ENCODE measurements around the gene CST1.

CST1 gene

DNA sequence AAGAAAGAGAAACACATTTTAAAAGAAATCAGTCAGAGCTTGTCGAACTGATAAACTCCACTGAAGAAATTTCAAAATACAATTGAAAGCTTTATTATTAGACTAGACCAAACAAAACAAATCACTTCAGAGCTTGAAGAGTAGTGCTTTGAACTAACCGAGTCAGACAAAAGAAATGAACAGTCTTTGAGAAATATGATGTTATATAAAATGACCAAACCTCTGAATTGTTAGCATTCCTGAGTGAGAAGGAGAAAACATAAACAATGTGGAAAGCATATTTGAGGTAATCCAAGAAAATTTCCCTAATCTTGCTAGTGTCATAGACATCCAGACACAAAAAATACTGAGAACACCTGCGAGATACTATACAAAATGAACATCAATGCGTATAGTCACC is 48.7 kb downstream of the CST1 start:
- TF ChIP-seq, protein P1, sequence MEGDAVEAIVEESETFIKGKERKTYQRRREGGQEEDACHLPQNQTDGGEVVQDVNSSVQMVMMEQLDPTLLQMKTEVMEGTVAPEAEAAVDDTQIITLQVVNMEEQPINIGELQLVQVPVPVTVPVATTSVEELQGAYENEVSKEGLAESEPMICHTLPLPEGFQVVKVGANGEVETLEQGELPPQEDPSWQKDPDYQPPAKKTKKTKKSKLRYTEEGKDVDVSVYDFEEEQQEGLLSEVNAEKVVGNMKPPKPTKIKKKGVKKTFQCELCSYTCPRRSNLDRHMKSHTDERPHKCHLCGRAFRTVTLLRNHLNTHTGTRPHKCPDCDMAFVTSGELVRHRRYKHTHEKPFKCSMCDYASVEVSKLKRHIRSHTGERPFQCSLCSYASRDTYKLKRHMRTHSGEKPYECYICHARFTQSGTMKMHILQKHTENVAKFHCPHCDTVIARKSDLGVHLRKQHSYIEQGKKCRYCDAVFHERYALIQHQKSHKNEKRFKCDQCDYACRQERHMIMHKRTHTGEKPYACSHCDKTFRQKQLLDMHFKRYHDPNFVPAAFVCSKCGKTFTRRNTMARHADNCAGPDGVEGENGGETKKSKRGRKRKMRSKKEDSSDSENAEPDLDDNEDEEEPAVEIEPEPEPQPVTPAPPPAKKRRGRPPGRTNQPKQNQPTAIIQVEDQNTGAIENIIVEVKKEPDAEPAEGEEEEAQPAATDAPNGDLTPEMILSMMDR (IDR thresholded peaks at IDR 0.05; ENCODE audit: insufficient read depth, missing control alignments) = no peak
- FAIRE-seq (no peak), DNase-seq (ENCODE audit: insufficient read length, low spot score) (no peak)

GRCh38 chr20:23700931-23701330 is 49.8 kb downstream of the CST1 start:
- TF ChIP-seq, protein P1 (IDR thresholded peaks at IDR 0.05; ENCODE audit: insufficient read depth, missing control alignments) = no peak
- DNase-seq (ENCODE audit: insufficient read length, low spot score) = no peak
- no peak for FAIRE-seq

GRCh38 chr20:23697947-23698346 is 52.8 kb downstream of the CST1 start:
- no peak for DNase-seq (ENCODE audit: insufficient read length, low spot score)
- FAIRE-seq = no peak
- TF ChIP-seq, protein P1 (IDR thresholded peaks at IDR 0.05; ENCODE audit: insufficient read depth, missing control alignments) = no peak

Measured in D721Med (cell line).